OCI-LY1 (cell line): ENCODE results near the gene YKT6.

Experiments
- CTCF ChIP-seq: fragments of 200-600 bp; sonication (generic), shearing (Covaris generic); IDR thresholded peaks from 2 replicates; pipeline ENCODE4 v1.5.1; 2017; ENCODE audit warnings: mild to moderate bottlenecking, antibody characterized with exemption, low read length, moderate library complexity, mixed read lengths
- EZH2 ChIP-seq: fragments of 200-600 bp; sonication (generic), shearing (Covaris generic); IDR thresholded peaks from 2 replicates; pipeline ENCODE4 v1.8.0; 2017; ENCODE audit warnings: borderline replicate concordance, mixed run types, mild to moderate bottlenecking, antibody characterized with exemption, low read length, moderate library complexity, mixed read lengths

- TF ChIP-seq CTCF (no peak), EZH2 (no peak)
These were observed 44.2 kb upstream of the YKT6 start for GRCh38 chr7:44156453-44157010.
